GM19468 (cell line): ENCODE measurements around the gene PRTFDC1.

Experiments
- ATAC-seq: cut with Tn5 transposase; IDR thresholded peaks from one replicate; pipeline ENCODE4 v1.9.1; 2021; ENCODE audit warnings: mild to moderate bottlenecking, moderate library complexity, moderate number of reproducible peaks; ENCODE audit not compliant: unreplicated experiment; ENCODE audit errors: extremely low read depth

PRTFDC1 gene

DNA sequence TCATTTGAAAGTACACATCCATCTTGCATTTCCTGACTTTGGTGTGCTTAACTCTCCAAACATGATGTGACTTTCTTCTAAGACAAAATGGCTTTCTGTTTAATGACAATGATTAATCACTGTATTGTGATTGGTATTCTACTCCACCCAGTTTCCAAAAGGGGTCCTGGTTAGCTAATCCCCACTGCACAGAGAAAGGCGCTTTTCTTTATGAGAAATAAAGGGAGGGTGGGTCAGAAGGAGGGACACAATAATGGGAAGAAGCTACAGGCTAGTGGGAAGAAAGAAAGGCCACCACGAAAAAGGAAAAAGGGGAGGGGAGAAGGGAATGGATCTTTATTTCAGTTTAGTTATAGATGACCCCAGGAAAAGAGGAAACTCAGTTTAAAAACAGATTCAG lies 69.2 kb downstream of the PRTFDC1 start:
- no peak for ATAC-seq

DNA sequence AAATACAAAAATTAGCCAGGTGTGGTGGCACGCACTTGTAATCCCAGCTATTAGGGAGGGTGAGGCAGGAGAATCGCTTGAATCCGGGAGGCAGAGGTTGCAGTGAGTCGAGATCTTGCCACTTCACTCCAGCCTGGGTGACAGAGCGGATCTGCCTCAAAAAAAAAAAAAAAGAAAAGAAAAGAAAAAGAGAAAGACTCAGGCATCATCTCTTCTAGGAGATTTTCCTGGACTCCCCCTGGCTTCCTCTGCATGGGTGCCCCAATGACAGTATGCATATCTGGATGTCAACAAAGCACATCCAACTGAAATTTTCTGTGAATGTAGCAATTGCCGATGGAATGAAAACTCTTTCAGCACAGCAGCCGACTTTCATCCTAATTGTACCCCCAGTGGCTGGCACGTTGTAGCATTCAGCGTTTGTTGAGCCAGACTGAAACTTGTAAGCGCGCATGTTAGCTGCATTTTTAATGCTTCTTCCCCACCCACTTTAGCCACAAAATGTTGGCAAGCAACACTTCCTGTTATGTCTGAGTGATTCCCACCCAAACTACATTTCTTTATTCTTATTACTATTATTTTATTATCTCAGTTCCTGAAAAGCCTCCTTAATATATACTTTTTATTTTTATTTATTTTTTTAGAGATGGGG lies 70.2 kb downstream of the PRTFDC1 start:
- ATAC-seq = peak; percentile 86

DNA sequence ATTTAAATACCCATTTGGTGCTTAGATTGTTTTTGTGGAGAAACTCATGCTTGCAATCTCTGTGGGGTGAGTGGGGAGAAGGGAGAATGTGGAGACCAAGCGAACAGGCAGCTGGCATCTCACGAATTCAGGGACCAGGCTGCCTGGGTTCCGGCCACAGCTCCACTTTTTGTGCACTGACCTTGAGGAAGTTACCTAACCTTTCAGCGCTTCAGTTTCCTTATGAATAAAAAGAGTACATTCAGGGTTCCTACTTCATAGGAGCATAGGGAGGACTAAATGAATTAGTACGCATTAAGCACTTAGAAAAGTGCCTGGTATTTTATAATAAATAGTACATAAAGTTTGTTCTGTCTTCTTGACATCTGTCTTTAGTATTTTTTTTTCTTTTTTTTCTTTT lies 72.5 kb downstream of the PRTFDC1 start:
- no peak for ATAC-seq

DNA sequence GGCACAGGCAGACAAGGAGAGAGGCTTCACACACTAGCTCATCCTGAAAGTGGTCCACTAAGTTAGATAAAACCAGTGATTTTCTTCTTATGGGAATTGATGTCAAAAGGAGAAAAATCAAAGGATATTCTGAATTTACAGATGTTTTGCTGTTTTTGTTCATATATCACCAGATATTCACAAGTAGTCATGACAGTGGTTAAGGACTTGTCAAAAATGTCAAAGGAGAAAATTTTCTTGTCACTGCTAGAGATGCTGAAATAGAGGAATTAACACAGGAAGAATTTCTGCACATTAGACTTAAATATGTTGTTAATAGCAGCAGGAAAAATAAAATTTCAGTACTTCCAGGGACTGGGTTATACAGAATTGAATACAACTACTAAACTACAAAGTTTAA lies 78.3 kb downstream of the PRTFDC1 start:
- no peak for ATAC-seq

DNA sequence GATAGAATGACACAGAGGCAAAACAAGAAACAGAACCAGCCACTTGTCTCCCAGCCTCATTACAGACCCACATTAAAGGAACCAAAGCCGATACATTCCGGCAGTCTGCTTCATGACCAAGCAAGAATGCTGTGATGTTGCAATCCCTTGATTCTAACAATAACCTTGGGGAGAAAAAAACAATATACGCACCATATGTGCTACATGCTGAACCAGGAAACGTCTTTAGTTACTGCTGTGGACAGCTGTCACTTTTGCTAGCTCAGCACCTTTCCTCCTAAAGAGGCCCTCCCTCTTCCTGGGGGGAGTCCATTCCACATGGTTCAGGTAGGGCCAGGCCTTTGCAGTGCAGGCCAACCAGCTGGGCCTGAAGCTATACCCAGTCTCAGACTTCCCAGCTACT lies 79.1 kb downstream of the PRTFDC1 start:
- ATAC-seq = no peak

DNA sequence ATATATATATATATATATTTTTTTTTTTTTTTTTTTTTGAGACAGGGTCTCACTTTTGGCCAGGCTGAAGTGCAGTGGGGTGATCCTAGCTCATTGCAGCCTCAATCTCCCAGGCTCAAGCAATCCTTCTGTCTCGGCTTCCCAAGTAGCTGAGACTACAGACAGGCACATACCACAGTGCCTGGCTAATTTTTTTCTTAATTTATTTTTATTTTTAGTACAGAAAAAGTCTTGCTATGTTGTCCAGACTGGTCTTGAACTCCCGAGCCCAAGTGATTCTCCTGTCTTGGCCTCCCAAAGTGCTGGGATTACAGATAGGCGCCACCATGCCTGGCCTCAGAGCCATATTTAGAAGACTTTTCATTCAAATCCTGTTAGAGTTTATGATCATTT lies 79.6 kb downstream of the PRTFDC1 start:
- no peak for ATAC-seq

DNA sequence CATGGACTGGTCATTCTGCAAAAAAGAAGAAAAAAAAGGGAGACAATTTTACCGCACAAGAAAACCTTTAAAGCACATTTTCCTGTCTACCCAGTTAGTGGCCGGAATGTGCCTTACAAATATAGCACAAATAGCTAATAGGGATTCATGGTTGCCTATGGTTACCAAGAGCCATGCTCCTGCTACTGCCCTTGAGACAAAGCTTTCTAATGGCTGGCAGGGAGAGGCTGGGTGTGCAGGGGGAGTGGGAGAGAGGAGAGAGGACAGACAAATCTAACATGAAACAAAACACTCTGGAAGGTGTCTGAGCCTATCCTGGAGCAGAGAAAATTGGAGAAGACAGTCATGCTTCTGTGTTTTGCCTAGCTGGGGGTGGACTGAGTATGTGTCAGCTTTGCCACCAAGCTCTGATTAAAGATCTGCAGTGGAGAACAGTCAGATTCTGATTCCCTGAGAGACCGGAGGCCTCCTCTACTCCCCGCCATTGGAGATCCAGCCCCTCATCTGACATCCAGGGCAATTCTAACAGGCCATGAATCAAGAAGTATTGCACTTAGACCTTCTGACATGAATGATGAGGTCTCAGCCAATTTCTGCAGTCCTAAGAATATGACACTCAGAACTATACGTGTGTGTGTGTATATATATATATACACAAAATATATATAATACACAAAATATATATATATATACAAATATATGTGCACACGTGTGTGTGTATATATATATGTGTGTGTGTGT lies 80.2 kb downstream of the PRTFDC1 start:
- no peak for ATAC-seq

DNA sequence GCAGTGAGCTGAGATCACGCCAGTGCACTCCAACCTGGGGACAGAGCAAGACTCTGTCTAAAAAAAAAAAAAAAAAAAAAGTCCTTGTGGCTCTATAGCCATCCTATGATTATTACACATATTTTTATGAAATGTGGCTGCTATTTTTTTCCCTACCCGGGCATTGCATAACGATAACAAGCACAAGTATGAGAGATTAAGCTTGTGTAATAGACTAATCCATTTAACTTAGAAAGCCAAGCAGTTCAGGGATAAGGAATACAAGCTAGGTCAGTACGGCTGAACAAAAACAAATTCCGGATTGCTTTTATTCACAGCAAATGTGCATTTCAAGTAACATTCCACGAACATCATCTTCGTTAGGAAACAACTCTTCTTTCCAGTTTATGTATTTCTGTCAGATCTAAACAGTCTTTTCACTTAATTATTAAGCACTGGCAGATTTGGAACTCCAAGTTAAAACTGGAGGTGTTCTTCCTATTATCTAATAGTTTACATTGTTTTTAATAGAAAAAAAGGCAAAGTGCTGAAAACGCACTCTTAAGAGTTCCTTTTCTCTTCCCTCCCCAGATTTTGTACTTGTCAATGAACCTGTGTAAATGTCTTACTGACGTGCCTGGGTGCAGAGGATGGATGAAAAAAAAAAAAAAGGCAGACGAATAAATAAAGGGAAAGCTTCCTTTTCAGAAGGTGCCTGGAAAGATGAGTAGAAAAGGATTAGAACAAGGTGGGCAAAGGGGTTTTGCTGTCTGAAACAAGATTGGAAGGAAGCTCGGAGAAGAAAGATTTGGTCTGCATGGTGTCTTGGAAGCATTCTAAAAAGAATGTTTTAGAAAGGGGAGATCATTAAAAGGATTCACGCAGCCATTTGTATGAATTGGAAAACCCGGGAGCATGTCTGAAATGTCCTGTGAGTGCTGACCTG lies 81.1 kb downstream of the PRTFDC1 start:
- no peak for ATAC-seq

DNA sequence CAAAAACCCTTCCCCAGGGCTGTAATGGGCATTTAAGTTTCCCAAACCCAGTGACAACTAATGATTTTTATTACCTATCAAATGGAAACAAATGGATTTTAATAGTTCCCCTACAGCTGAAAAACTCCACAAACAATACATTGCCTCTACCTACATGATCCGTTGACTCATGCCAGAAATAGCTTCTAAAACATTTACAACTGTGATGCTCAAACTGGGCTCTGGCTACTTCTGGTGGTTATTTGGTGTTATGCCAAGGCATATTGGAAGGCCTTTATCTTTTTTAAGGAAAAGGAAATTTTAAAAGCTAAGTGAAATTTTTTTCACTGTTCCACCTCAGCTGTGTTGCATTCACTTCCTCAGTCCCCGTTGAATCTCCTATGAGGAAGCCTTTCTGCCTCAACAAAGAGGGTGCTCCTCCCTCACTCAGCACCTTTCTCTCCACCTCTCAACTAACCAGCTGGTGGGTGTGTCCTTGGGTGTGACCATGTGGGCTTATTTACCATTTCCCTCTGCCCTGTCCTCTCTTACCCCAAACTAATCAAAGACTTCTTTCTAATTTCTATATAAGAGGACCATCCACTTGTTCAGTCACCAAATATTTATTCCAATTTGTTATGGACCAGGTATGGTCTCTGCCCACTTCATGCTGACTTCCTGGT lies 82.9 kb downstream of the PRTFDC1 start:
- no peak for ATAC-seq

DNA sequence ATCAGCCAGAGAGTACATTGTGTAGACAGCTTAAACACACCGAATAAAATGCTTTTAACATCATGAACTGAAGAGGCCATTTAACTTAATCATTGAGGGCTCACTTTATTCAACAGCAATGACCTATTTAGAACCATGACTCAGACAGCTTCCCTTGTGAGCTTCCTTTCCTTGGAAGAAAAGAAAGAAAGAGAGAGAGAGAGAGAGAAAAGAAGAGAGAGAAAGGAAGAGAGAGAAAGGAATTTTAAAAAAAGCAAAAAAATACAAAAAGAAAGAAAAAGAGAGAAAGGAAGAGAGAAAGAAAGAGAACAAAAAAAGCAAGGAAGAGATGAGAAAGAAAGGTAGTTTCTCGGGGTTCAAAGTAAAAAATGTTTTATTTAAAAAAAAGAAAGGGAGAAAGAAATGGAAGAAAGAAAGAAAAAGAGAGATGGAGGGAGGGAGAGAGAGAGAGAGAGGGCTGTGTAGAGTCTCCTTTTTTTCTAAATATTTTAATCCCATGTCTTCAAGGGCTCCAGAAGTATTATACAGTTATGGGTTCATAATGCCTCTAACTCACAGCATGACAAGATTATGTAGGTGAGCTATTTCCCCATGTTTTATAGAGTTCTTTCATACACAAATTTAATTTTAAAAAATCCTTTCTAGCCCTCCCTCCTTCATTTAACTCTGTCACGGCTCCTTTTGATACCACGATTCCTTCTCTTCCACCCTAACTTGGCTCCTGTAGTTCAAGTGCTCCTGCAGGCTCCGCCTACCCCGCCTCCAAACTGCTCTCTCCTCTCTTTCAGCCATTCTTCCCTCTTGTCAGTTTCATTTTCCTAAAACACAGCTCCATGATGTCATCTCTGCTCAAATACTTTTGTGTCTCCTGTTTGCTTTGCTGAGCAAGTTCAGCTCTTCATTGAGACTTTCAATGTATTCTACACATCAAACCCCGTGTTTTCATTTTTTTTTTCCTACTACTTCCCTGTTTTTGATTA lies 85.5 kb downstream of the PRTFDC1 start:
- no peak for ATAC-seq

DNA sequence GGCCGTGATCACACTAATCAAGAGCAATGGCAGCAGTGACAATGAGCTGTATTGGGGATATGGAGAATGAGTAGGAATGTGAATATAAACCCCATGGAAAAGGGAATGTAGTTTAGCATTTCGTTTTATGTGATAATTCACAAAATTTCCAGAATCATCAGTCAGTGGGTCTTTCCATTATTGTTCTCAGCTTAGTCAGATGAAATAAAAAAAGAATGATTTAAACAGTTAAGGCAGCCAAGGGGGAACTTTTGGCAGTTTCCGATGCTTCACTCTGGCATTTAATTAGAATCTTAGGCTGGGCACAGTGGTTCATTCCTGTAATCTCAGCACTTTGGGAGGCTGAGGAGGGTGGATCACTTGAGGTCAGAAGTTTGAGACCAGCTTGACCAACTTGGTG lies 86.6 kb downstream of the PRTFDC1 start:
- ATAC-seq = no peak

DNA sequence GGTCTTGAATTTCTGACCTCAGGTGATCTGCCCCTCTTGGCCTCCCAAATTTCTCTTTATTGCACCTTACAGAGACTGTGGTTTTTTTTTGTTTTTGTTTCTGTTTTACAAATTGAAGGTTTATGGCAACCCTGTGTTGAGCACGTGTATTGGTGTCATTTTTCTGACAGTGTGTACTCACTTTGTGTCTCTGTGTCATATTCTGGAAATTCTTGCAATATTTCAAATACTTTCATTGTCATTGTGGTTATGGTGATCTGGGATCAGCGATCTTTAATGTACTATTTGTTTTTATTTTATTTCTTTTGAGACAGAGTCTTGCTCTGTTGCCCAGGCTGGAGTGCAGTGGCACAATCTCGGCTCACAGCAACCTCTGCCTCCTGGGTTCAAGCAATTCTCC lies 89.8 kb downstream of the PRTFDC1 start:
- ATAC-seq = no peak

DNA sequence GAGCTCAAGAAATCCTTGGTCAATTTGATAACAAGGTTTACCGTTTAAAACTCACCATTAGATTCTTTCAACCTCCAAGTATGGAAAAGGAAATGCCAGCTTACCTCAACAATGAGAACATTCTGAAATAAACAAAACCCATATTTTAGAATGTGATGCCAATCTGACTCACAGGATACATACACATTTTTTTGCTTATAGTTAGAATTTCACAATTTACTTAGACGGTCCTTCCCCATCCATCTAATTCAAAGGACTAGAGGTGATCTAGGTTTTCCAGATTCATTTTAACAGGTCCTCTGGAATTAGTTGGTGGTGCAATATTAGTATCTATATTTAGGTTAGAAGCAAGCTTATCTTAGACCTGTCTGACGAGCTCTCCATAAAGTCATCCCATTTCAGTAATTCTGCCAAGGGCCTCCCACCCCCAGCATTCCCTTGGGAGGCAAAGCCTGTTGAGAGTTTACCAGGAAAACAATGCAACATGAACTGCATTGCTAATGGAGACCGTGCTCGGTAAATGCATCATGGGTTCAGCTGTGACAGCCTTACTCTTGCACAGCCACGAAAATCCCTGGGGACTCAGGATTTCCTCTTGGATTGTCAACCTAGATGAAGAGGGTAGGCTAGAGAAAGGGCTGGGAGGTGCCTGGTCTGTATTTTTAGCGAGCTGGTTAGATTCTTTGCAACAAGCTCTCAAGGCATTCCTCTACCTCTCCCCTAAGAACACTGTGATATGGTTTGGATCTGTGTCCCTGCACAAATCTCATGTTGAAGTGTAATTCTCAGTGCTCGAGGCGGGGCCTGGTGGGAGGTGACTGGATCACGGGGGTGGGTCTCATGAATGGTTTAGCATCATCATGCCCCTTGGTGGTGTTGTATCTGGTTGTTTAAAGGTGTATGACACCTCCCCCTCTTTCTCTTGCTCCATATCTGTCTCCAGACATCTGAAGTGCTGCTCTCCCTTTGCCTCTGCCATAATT lies 93.8 kb downstream of the PRTFDC1 start:
- ATAC-seq = no peak

DNA sequence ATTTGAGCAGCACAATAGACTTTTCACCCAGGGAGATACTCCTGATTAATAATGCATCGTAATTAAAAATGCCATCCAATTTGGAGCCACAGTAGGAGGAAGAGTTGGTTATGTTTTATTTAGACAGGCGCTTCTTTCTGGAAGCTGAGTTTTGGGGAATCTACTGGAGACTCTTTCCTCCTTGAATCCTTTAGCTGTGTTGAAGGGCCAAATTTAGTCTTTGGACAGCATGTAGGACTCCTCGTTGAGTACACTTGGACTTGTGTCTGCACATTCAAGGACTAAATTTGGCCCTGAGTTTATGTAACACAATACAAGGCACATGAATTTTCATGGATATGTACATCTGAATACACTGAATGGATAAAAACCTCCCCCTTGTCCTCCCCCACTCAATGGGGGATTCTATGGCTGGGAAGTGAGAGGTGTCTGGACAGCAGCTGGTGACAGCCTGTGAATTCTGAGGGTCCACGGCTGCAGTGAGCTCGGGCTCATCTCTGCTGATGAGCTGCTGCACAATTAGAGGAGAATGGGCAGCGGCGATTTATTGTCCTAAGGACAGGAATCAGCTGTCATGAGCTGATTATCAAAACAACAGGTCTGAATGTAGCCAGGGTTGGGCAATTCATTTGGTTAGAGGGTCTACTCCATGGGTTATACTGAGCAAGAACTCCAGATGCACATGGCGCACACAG lies 95.2 kb downstream of the PRTFDC1 start:
- no peak for ATAC-seq

DNA sequence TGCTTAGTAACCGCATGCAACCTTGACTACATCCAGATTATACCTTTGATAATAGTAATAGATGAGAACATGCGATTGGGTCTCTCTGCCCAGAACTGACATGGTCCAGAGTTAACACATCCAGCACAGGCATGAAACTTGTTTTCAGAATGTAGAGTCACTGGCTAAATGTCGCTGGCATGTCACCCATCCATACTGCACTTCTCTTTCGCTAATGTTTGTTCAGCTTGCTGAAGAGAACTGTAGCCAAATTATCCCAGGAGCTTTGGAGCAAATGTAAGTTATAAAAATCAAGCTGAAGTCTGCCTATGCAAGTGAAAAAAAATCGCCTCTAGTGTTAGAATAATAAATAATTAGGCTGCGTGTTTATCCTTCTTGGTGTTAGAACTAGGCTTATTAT lies 98.2 kb downstream of the PRTFDC1 start:
- ATAC-seq = no peak

DNA sequence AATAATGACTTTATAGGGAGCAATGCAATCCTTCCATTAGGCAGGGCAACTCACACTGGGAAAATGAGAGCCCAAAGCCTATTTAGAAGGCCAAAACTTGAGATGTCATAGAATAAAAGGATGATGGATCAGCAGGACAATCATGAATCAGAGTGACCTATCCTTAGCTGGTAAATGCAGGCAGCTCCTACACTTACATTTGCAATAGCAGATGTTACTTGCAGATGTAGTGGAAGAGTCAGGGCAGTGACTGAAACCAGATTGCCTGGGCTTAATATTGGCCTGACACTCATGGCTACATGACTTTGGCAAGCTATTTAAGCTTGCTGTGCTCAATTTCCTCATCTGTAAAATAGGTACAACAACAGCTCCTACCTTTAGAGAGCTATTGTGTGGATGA lies 98.7 kb downstream of the PRTFDC1 start:
- ATAC-seq = no peak

DNA sequence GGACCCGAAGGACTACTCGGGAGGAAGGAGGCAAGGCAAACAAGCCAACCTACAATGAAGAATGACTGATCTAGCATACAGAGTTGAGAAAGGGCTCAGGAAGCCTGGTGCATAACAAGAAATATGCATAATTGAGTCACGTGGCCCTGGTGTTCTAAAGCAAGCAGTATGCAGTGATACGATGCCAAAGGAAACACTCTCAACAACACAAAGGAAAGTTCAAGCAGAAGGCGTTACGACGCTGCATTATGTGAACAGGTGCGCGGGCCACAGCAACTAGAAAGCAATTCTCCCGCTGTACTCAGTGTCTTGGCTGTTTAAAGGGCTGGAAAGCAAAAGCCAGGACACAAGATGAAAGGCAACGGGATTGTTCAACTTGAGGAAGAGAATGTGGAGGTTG lies 100.8 kb downstream of the PRTFDC1 start:
- ATAC-seq = no peak
